Activated CD4-positive, alpha-beta T cell treated with anti-CD3 and anti-CD28 coated beads, Interleukin-2, amount 10 ng/mL, durations not matched to agents 24 days and 14 days (primary cell): ENCODE measurements around the gene HAND2. TPM values are rescaled to one million over a fixed set of nuclear protein-coding genes. Genes with fewer than 3 reads are reported as not detected.

Source experiments
- DNase-seq: peaks from one replicate; pipeline ENCODE4 v3.0.0; 2022
- H3K27ac Mint-ChIP-seq: one replicate; pipeline ENCODE4 v1.8.0; 2022; ENCODE audit warnings: mild to moderate bottlenecking, mixed read lengths
- H3K27me3 Mint-ChIP-seq: one replicate; pipeline ENCODE4 v1.8.0; 2022; ENCODE audit warnings: mixed read lengths
- H3K36me3 Mint-ChIP-seq: one replicate; pipeline ENCODE4 v1.8.0; 2022; ENCODE audit warnings: low read depth, mild to moderate bottlenecking, mixed read lengths
- H3K4me1 Mint-ChIP-seq: one replicate; pipeline ENCODE4 v1.8.0; 2021; ENCODE audit warnings: mixed read lengths
- H3K4me3 Mint-ChIP-seq: one replicate; pipeline ENCODE4 v1.8.0; 2022; ENCODE audit warnings: mild to moderate bottlenecking, moderate library complexity, mixed read lengths
- H3K9me3 Mint-ChIP-seq: one replicate; pipeline ENCODE4 v1.8.0; 2021; ENCODE audit warnings: mixed read lengths
- intact Hi-C: fragments of 100-400 bp; cut with micrococcal nuclease; formaldehyde crosslinking; loops from one replicate; pipeline ENCODE4 v1.15.1; 2023
- total RNA-seq: library from RNA; stranded (reverse); gene quantifications from 2 replicates; pipeline ENCODE4 v1.2.3, GENCODE V29; 2022

Gene HAND2
- total RNA-seq, 1 donor from 2014 or later = not detected

DNA sequence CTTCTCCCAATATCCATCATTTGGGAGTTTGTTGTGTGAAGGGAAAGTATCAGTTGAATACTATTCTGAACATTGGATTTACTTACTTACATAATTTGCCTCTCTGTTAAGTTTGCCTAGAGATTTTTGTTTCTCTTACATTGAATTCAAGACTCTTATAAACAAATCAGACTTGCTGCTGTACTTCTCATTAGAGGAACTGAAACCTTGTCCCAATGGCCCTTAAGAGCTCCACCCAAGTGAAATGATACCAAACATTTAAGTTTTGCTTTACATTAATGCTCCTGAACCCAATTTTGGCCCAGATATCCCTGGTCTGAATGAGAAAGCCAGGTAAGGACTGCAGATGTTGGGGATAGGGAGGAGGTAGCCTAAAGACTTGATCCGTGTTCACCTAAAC, 32.0 kb downstream of the HAND2 start:
- DNase-seq = peak; percentile 47
- Mint-ChIP-seq H3K9me3 (no peaks in the 10 kb centered on the region), H3K36me3 (peaks cover 2% of the 10 kb centered on the region), H3K4me3 (no peak overlapping the region), H3K27ac (no peak overlapping the region), H3K4me1 (peaks cover 13% of the 10 kb centered on the region), H3K27me3 (peaks cover 66% of the 10 kb centered on the region)
- intact Hi-C loops = no loop called here

DNA sequence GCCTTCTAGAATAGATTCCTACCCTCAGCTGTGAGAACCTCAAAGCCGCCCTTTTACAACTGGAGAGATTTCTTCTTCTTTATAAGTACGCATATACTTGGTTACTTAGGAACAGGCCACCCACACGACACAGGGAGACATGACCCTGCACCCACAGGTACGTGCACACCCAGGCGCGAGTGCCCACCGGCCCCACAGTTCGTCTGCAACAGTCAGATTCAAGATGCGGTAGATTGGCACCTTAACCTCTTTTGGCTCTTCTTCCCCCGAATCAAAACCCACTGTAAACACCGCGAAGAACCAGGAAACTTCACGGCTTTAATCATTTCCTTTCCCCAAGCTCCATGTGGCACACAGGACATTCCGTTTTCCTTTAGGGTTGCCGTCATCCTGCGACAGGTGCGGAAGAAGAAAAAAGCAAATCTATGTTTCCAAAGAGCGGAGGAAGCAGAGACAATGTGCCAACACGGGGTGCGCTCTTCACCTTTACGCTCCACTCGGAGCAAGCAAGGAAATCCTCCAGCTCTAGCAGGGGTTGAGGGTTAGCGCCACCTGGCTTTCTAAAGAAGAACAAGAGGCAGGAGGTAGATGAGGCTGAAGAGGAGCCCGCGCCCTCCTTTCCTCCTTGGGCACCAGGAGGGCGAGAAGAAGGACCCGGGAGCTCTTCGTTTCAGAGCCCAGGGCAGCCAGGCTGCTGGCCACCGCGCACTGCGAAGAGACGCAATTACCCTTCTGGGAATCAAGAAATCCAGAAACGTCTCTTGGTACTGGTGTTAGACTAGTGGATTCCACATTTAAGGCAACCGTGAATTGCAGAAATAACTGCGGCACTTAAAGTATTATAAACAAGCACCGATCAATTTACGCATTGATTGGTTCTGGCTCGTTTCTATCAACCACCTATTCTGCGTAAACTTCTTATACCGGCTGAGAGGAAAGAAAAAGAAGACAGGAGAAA, 35.7 kb downstream of the HAND2 start:
- Mint-ChIP-seq H3K27ac (no peak overlapping the region), H3K9me3 (no peaks in the 10 kb centered on the region), H3K27me3 (peaks cover 42% of the 10 kb centered on the region), H3K36me3 (no peaks in the 10 kb centered on the region), H3K4me1 (peaks cover 30% of the 10 kb centered on the region), H3K4me3 (peak overlapping the region; percentile 86)
- DNase-seq = peak; percentile 90
- intact Hi-C loops = loop anchor here (1.0 to 2.0 kb wide), 2 partner anchors 74 to 175 kb away; no protein-coding TSS in a partner anchor

DNA sequence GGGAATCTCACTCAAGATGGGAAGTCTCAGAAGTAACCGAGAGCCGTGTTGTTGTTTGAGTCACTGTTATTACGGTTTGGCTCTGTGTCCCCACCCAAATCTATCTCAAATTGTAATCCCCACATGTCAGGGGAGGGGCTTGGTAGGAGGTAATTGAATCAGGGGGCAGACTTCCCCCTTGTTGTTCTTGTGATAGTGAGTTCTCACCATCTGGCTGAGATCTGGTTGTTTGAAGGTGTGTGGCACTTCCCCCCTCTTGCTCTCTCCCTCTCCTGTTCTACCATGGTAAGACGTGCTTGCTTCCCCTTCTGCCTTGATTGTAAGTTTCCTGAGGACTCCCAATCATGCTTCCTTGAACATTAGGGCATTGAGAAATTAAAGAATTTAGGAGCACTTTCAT, 37.0 kb downstream of the HAND2 start:
- intact Hi-C loops = no loop called here
- peaks cover 31% of the 10 kb centered on the region for H3K27me3 Mint-ChIP-seq
- H3K9me3 Mint-ChIP-seq = no peaks in the 10 kb centered on the region
- H3K27ac Mint-ChIP-seq = no peak overlapping the region
- peaks cover 30% of the 10 kb centered on the region for H3K4me1 Mint-ChIP-seq
- H3K4me3 Mint-ChIP-seq = no peak overlapping the region
- H3K36me3 Mint-ChIP-seq = no peaks in the 10 kb centered on the region
- DNase-seq = peak; percentile 53

DNA sequence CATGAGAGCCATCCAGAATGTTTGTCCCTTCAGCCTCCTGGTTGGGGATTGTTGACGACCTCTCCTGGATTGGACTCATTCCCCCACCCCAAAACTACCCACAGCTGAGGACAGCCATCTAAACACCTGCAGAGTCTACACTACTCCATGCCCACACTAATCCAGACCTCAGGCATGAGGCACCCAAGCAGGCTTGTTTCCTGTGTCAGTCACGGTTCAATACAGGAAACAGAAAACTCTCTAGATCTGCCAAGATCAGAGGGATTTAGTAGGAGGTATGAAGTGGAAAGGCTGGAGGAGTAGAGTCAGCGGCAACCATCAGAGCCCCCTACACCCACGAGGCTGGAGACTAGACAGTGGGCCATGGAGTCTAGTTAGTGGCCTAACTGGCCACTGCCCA, 37.7 kb downstream of the HAND2 start:
- Mint-ChIP-seq H3K9me3 (no peaks in the 10 kb centered on the region), H3K27ac (no peak overlapping the region), H3K36me3 (no peaks in the 10 kb centered on the region), H3K4me3 (no peak overlapping the region), H3K4me1 (peaks cover 30% of the 10 kb centered on the region), H3K27me3 (peaks cover 28% of the 10 kb centered on the region)
- peak; percentile 57 for DNase-seq
- intact Hi-C loops = no loop called here

- Mint-ChIP-seq H3K27me3 (peaks cover 16% of the 10 kb centered on the region), H3K4me3 (no peak overlapping the region), H3K27ac (no peak overlapping the region), H3K36me3 (no peaks in the 10 kb centered on the region), H3K4me1 (peaks cover 30% of the 10 kb centered on the region), H3K9me3 (no peaks in the 10 kb centered on the region)
- peak; percentile 58 for DNase-seq
- intact Hi-C loops = no loop called here
Measured at GRCh38 chr4:173490817-173491528, 39.1 kb downstream of the HAND2 start.

GRCh38 chr4:173490256-173490655, 39.8 kb downstream of the HAND2 start:
- Mint-ChIP-seq H3K4me3 (no peak overlapping the region), H3K27me3 (peaks cover 11% of the 10 kb centered on the region), H3K4me1 (peaks cover 30% of the 10 kb centered on the region), H3K27ac (no peak overlapping the region), H3K9me3 (no peaks in the 10 kb centered on the region), H3K36me3 (no peaks in the 10 kb centered on the region)
- peak; percentile 41 for DNase-seq
- intact Hi-C loops = no loop called here

GRCh38 chr4:173489514-173489913, 40.5 kb downstream of the HAND2 start:
- no peak overlapping the region for H3K27ac Mint-ChIP-seq
- H3K4me3 Mint-ChIP-seq = no peak overlapping the region
- no peaks in the 10 kb centered on the region for H3K36me3 Mint-ChIP-seq
- peaks cover 8% of the 10 kb centered on the region for H3K27me3 Mint-ChIP-seq
- DNase-seq = no peak
- H3K4me1 Mint-ChIP-seq = peaks cover 27% of the 10 kb centered on the region
- intact Hi-C loops = no loop called here
- no peaks in the 10 kb centered on the region for H3K9me3 Mint-ChIP-seq

DNA sequence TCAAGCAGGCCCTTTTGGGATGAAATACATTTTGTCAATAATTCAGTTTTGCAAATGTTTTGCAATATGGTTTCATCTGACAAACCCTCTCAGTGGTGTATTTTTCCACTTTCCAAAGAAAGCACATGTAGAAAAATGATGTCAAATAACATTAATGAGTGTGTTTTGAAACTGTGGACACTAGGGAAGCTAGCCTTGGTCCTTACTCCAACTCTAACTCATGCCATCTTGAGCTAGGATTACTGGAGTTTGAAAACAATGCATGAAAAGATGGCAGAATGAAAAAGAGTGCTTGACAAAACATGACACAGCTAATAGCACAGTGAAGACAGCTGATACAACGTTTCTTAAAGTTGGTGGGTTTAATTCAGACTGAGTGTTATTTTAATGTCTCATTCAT, 41.4 kb downstream of the HAND2 start:
- no peak overlapping the region for H3K27ac Mint-ChIP-seq
- no peaks in the 10 kb centered on the region for H3K36me3 Mint-ChIP-seq
- intact Hi-C loops = no loop called here
- H3K4me3 Mint-ChIP-seq = no peak overlapping the region
- no peaks in the 10 kb centered on the region for H3K9me3 Mint-ChIP-seq
- peak; percentile 14 for DNase-seq
- H3K27me3 Mint-ChIP-seq = peaks cover 4% of the 10 kb centered on the region
- H3K4me1 Mint-ChIP-seq = peaks cover 20% of the 10 kb centered on the region

DNA sequence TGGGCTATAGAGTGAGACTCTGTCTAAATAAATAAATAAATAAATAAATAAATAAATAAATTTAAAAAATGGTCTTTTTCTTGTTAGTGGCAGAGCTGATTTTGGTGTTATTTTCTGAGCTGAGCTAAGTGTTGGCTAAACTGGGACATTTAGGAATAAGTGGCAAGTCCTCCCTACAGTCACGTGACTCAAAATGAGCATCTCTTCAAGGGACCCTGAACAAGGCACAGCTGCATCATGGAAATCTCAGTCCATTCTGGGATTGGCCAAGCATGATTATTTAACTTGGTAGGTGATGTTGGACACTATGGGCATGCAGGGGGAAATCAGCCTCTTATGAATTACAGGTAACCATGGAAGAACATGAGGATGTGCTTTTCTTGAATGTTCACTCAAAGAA, 42.0 kb downstream of the HAND2 start:
- H3K36me3 Mint-ChIP-seq = no peaks in the 10 kb centered on the region
- peaks cover 2% of the 10 kb centered on the region for H3K27me3 Mint-ChIP-seq
- H3K4me1 Mint-ChIP-seq = peaks cover 17% of the 10 kb centered on the region
- intact Hi-C loops = no loop called here
- DNase-seq = no peak
- no peak overlapping the region for H3K27ac Mint-ChIP-seq
- H3K4me3 Mint-ChIP-seq = no peak overlapping the region
- H3K9me3 Mint-ChIP-seq = no peaks in the 10 kb centered on the region

GRCh38 chr4:173486714-173487392, 43.2 kb downstream of the HAND2 start:
- Mint-ChIP-seq H3K9me3 (no peaks in the 10 kb centered on the region), H3K4me3 (no peak overlapping the region), H3K27me3 (no peaks in the 10 kb centered on the region), H3K4me1 (peaks cover 10% of the 10 kb centered on the region), H3K27ac (no peak overlapping the region), H3K36me3 (no peaks in the 10 kb centered on the region)
- intact Hi-C loops = no loop called here
- no peak for DNase-seq

- Mint-ChIP-seq H3K27ac (no peak overlapping the region), H3K9me3 (no peaks in the 10 kb centered on the region), H3K4me1 (no peaks in the 10 kb centered on the region), H3K4me3 (no peak overlapping the region), H3K27me3 (peaks cover 1% of the 10 kb centered on the region), H3K36me3 (no peaks in the 10 kb centered on the region)
- DNase-seq = peak; percentile 70
- intact Hi-C loops = no loop called here
Measured at GRCh38 chr4:173485164-173485563, 44.9 kb downstream of the HAND2 start.

DNA sequence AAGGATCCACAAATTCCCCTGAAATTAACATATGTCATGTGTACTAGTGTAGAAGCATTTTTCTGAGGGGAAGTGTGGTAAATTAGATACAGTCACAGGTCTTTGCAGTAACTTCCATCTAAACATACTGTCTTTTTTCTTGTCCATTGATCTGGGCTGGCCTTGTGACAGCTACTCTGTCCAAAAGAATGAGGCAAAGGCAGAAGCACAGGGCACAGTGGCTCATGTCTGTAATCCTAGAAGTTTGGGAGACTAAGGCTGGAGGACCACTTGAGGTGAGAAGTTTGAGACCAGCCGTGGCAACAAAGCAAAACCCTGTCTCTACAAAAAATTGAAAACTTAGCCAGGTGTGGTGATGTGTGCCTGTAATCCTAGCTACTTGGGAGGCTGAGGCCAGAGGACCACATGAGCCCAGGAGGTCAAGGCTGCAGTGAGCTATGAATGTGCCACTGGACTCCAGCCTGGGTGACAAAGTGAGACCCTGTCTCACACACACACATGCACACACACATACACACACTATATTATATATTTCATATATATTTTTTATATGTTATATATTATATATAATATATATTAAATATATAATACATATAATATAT, 47.6 kb downstream of the HAND2 start:
- peaks cover 1% of the 10 kb centered on the region for H3K27me3 Mint-ChIP-seq
- H3K4me3 Mint-ChIP-seq = no peak overlapping the region
- H3K4me1 Mint-ChIP-seq = no peaks in the 10 kb centered on the region
- H3K27ac Mint-ChIP-seq = no peak overlapping the region
- intact Hi-C loops = no loop called here
- H3K36me3 Mint-ChIP-seq = no peaks in the 10 kb centered on the region
- H3K9me3 Mint-ChIP-seq = no peaks in the 10 kb centered on the region
- no peak for DNase-seq

DNA sequence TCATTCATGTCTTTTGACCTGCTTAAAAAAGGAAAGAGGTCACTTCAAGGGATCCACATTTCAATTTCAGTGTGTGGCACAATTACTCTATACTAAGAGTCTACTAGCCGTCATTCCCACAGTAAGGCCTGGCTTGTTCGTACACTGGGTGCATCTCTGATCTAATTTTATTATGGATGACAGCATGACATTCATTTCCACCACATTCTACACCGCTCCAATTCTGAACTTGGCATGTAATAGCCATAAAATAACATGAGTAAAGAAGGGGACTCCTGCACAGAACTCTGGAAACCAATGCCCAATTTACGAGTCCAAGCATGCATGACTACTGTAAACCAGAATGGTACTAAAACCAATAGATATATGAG, 51.1 kb downstream of the HAND2 start:
- H3K36me3 Mint-ChIP-seq = no peaks in the 10 kb centered on the region
- intact Hi-C loops = no loop called here
- peak; percentile 17 for DNase-seq

More for the DNA sequence above, 51.1 kb downstream of the HAND2 start:
- no peak overlapping the region for H3K4me3 Mint-ChIP-seq
- H3K4me1 Mint-ChIP-seq = no peaks in the 10 kb centered on the region
- no peak overlapping the region for H3K27ac Mint-ChIP-seq
- peaks cover 6% of the 10 kb centered on the region for H3K27me3 Mint-ChIP-seq
- no peaks in the 10 kb centered on the region for H3K9me3 Mint-ChIP-seq
